EL (cell line): ENCODE measurements around the gene BCL2.

Experiments
- DNase-seq: peaks from one replicate; pipeline ENCODE4 v3.0.0-alpha.2; 2016

BCL2 gene

GRCh38 chr18:63325086-63325686, 5.6 kb upstream of the BCL2 start:
- no peak for DNase-seq

- peak; percentile 69 for DNase-seq
These were observed 3.5 kb upstream of the BCL2 start for GRCh38 chr18:63322908-63323634.

- DNase-seq = no peak
These were observed 2.6 kb upstream of the BCL2 start for GRCh38 chr18:63322206-63322605.

- no peak for DNase-seq
These were observed 1.7 kb upstream of the BCL2 start for GRCh38 chr18:63321291-63321690.

- DNase-seq = no peak
These were observed 1.4 kb upstream of the BCL2 start for GRCh38 chr18:63320975-63321265.

- DNase-seq = peak; percentile 79
These were observed 780 bp upstream of the BCL2 start for GRCh38 chr18:63320123-63320974.

- DNase-seq = no peak
These were observed 633 bp downstream of the BCL2 start for GRCh38 chr18:63318889-63319382.

GRCh38 chr18:63317982-63318888, 1.3 kb downstream of the BCL2 start:
- DNase-seq = peak; percentile 18

- DNase-seq = no peak
These were observed 2.0 kb downstream of the BCL2 start for GRCh38 chr18:63317556-63317946.

- DNase-seq = no peak
These were observed 2.7 kb downstream of the BCL2 start for GRCh38 chr18:63316612-63317555.

GRCh38 chr18:63315876-63316275, 3.7 kb downstream of the BCL2 start:
- no peak for DNase-seq

- DNase-seq = no peak
These were observed 4.4 kb downstream of the BCL2 start for GRCh38 chr18:63315131-63315662.

- no peak for DNase-seq
These were observed 5.3 kb downstream of the BCL2 start for GRCh38 chr18:63314062-63314790.

GRCh38 chr18:63313396-63313917, 6.1 kb downstream of the BCL2 start:
- no peak for DNase-seq

- no peak for DNase-seq
These were observed 6.7 kb downstream of the BCL2 start for GRCh38 chr18:63312737-63313395.

GRCh38 chr18:63312019-63312409, 7.6 kb downstream of the BCL2 start:
- DNase-seq = no peak

- no peak for DNase-seq
These were observed 8.2 kb downstream of the BCL2 start for GRCh38 chr18:63311118-63312018.

GRCh38 chr18:63309422-63309821, 10.1 kb downstream of the BCL2 start:
- DNase-seq = no peak
